M059J (cell line): ENCODE data around the gene PLA2G4B. TPM values are rescaled to one million over a fixed set of nuclear protein-coding genes. Genes with fewer than 3 reads are reported as not detected.

Source experiments
- DNase-seq: peaks from one replicate; pipeline ENCODE4 v3.0.0-alpha.2; 2012; ENCODE audit warnings: low read depth
- total RNA-seq: library from RNA; depleted of rRNA; stranded (reverse); fragments of >200 nt; shearing (Covaris generic); gene quantifications from 2 replicates; pipeline ENCODE4 v1.2.3, GENCODE V29; 2014

PLA2G4B gene
- total RNA-seq, 1 experiment from 2014 or later, result 0.84 TPM

DNA sequence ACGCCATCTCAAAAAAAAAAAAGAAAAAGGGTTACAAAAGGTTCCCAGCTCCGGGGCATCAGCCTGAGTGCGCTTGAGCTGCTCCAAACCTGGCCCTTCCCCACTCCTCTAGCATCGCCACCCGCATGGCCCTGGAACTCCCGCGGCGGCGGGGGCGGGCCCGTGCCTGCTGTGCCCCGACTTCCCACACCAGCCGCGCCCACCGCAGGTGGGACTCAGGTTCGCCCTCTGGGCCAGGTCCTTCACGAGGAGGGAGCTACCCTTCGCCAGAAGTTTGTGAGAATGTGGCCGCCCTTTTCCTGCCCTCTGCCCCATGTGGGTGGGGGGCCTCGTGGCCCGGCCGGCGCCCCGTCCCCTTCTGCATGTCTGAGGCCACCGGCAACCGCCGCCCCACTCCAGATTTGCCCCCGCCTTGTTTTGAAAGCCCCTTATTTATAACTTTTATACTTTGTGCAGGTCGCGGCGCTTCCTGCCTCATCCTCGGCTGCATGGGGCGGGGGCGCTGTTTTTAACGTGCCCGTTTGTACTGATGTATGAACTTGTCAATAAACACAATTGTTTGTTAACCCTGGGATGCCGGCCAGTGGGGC is 11.3 kb upstream of the PLA2G4B start:
- DNase-seq, result peak; percentile 26

DNA sequence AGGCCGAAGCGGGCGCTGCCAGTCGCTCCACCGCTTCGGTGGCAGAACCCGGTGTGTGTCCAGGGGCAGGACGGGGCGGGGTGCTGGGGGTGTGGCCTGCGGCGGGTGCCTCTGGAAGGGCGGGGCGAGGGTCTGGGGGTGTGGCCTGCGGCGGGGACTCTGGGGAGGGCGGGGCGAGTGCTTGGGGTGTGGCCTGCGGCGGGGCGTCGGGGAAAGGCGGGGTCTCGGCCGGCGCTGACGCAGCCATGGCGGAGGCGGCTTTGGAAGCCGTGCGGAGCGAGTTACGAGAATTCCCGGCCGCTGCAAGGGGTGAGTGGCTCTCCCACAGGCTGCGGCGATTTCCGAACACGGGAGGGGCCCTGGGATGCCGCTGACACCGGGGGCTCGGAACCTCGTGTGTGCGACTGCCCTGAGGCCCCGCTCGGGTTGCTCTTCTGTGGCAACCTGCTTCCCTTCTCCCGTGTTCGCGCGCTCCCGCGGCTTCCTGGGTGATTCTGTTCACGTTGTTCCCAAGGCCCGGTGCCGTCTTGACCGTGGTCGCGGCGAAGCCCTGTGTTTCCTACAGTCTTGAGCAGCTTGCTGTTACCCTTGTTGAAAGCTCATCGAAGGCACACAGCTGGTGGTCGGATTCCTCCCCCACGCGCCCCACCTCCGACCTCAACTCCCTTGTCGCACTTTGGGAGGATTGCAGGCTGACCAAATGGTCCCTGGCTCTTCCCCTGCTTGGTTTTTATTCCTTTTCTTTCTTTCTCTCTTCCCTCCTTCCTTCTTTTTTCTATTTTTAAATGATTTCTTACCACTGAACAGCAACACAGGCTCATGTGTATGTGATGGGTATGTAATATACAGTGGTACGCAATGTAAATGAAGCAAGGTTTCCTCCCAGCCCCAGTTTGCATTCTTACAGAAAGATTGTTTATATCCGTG is 10.5 kb upstream of the PLA2G4B start, which contains the start of gene JMJD7:
TSS of gene JMJD7 (plus strand) at position 213 of the 927 bp plus-strand sequence. CDS start at position 246, 33 bp downstream.
- DNase-seq, result peak; percentile 75

DNA sequence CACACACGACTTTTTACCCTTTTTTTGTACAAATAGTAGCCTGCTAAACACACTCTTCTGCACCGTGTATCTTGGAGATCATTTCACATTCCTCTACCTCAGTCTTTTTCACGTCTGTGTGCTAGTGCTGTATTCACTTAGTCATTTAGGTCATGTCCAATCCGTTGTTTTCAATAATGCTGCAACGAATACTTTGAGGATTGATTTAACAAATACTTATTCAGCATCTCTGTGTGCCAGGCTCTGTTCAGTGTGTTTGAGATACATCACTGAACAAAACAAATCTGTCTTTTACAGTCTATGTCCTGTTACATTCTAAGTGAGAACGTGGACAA is 9.9 kb upstream of the PLA2G4B start:
- no peak for DNase-seq

DNA sequence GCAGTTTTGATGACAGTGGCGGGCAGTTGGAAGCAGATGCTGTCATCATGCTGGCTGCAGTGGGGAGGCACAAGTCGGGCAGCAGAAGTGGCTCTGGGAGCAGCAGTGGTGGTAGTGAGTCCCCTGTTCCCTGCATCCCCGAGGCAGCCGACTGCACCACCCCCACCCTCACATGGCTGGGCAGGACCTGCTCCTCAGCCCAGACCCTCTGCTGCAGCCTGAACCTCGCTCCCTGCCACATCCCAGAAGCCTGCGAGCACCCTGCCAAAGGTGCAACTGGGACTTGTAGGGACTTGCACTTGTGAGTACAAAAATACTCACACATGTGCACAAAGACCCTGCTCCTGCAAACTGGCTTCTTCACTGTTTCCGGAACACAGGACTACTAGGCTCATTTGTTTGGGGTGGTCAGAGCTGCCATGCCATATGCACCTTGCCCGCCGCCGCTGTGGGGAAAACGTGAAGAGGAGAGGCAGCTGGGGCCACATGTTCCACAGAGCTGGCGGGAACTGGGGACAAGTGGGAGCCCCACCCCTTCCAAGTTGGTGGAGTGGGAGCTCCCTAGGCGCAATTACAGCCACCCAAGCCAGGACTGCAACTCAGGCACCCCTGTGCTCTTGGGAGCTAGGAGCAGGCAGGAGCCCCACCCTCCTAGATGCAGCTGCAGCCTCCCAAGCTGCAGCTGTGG is 8.5 kb upstream of the PLA2G4B start:
- no peak for DNase-seq

DNA sequence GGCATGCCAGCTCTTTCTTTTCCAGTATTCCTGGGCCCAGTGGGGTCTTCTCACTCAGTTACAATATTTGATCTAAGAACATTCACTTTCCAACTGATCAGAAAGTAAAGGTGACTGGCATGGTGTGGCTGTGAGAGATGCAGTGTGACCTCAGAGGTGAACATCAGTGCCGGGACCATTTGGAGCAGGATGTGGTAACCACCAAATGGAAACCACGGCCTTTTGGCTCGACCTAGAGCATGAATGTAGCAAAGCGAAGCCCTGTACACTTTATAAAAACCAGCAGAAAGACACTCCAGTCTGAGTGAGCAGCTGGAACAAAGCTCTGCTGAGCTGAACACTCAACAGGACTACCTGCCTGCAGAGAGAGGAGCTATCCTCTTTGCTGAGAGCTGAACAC is 7.4 kb upstream of the PLA2G4B start:
- DNase-seq, result peak; percentile 34

DNA sequence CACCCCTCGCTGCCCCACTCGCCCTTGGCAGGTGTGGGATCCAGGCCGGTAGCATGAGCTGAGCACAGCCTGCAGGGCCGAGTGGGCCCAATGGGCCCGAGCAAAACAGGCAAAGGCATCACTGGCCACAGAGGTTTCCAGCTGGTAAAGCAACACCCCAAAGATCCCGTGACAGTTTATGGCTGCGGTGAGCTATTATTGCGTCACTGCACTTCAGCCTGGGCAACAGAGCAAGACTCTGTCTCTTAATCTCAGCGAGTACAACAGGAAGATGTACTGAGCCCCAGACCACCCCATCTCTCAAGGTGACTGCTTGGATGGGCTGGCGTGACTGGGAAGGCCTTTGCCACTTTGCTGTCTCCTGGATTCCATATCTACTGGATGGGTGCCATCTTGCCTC is 6.4 kb upstream of the PLA2G4B start:
- no peak for DNase-seq

DNA sequence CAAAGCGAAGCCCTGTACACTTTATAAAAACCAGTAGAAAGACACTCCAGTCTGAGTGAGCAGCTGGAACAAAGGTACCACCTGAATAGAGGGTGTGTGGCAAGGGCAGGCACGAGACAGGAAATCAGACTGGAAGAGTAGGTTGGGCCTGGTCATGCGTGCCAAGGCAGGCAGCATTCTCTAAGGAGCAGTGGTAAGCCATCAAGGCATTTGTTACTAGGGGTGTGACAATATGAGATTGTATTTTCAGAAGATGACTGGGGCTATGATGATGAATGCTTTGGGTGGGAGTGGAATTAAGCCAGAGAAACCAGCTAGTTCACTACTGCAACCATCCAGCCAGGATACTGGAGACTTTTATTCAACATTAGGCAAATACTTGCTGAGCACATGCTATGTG is 5.8 kb upstream of the PLA2G4B start:
- DNase-seq, result no peak

DNA sequence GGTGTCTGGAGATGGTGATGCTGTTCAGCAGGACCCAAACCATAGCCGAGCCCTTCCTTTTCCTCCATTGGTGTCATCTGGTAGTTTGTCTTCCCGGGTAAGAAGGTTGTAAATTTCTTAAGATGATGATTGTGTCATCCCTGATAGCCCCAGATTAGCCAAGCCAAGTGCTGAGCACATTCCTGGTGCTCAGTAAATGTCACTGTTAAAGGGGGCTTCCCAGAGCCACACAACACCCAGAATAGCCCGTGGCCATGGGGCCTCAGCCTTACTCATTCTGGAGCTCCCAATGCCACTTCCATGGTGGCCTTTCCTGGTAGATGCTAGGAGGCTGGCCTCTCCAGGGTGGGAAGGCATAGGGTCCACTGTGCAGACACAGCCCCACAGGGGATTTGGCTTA is 4.6 kb upstream of the PLA2G4B start:
- no peak for DNase-seq

DNA sequence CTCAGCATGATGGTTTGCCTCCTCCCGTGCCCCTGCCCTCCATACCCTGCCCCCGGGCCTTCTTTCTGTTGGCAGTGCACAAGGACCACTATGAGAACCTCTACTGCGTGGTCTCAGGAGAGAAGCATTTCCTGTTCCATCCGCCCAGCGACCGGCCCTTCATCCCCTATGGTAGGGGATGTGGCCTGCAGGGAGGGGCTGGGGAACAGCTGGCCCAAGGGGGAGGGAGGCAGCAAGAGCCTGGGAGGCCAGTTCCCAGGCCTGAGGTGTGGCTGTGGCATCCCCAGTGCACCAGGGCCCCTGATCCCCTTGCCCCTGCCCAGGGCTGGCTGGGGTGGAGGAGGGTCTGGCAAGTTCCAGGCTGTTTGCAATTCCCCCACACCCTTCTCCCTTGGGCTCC is 2.6 kb upstream of the PLA2G4B start:
- no peak for DNase-seq

DNA sequence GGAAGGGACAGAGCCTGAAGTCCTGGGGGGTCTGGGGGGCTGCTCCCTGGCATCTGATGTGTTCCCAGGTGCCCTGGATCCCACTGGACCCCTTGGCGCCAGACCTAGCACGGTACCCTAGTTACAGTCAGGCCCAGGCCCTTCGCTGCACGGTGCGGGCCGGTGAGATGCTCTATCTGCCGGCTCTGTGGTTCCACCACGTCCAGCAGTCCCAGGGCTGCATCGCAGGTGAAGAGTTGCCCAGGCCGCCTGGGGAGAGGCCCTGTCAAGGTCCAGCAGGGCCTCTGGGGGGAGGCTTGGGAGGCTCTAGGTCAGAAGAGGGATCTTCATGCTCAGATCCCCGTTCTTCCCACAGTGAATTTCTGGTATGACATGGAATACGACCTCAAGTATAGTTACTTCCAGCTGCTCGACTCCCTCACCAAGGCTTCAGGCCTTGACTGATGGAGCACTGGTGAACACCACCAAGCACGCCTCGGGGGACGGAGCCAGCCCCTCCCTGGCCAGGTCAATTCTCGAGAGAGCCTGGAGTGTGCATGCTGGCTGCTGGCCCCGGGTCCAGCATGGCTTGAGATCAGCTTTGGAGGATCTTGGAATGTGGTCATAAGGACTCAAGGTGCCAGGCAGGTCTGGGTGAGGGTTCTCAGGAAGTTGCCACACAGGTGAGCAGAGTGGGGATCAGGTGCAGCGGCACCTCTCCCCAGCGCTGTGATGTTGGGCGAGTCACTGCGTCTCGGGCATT is 1.8 kb upstream of the PLA2G4B start:
- no peak for DNase-seq

DNA sequence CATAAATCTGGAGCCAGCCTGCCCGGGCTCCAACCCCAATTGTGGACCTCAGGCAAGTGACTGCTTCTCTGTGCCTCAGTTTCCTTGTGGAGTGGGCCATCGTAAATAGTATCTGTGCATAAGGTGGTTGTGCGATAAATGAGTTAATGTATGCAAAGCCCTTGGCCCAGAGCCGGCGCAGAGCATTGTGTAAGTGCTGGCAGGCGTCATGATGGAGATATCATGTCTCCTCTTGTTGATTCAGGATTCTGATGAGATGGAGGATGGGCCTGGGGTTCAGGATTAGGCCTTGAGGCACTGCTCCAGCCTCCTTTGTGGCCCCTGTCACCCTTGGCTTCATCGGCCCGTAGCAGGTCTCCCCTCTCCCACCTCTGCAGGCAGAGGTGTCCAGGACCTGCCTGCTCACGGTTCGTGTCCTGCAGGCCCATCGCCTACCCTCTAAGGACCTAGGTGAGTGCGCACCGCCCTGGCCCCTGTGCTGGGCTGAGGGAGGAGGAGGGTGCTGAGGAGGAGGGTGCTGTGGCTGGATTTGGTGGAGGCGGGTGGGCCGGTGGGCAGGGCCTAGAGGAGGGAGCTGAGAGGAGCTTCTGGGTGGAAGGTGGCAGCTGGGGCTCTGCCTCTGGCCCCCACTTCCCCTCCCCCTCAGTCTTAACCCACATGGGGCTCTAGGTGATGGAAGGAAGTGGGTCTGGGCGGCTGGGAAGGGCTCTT is 1.3 kb downstream of the PLA2G4B start:
- DNase-seq, result no peak

DNA sequence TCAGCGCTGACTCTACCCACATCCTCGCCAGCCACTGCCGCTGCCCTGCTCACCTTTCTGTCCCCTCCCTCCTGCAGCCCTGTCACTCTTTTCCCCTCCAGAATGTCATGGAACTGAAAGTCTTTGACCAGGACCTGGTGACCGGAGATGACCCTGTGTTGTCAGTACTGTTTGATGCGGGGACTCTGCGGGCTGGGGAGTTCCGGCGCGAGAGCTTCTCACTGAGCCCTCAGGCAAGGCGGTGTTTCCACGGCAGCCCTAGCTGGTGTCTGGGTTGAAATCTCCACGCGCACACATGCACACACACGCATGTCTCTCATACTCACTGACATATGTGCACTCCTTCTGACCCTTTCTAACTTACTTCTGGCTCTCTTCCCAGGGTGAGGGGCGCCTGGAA is 2.0 kb downstream of the PLA2G4B start:
- no peak for DNase-seq

DNA sequence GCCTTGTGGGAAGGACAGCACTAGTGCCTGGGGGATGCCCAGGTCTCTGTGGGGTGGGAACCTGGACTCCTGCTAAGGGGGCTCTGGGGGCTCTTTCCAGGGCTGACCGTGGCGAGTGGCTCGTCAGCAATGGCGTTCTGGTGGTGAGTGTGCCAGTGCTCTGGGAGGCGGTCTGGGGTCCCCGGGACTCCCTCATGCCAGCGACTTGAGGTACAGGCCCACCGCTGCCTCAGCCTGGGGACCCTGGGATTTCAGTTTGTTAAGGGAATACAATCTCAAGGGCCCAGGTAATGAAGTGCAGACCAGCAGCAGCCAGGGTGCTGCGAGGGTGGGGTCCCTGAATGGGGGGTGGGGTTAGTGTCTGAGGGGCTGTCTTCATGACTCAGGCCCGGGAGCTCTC is 2.5 kb downstream of the PLA2G4B start:
- no peak for DNase-seq

DNA sequence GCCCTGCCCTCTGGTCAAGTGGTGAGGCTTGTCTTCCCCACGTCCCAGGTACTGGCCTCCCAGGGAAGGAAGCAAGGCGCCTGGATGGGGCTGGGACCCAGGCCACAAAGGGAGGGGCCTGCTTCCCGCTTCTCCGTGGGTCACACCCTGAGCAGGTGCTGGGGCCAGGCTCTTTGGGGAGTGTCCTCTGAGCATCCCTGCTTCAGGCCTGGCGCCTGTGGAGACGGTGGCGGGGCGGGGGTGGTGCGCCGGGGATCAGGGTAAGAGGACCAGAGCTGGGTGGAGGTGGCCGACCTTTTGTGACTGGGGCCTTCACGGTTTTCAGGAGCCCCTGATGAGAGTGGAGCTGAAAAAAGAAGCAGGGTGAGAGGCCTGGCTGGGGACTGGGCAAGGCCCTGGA is 3.6 kb downstream of the PLA2G4B start:
- DNase-seq, result no peak

DNA sequence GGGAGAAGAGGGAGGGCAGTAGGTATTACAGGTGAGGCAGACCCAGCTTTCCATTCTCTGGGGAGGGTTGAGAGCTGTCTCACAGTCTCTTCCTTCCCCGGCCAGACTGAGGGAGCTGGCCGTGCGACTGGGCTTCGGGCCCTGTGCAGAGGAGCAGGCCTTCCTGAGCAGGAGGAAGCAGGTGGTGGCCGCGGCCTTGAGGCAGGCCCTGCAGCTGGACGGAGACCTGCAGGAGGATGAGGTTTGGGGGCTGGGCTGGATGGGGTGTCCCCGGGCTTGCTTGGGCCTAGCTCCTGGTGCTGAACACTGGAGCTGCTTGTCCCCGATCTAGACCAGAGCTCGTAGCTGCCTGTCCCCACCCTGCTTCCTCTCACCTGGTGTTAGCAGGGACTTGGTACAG is 4.9 kb downstream of the PLA2G4B start:
- DNase-seq, result no peak

DNA sequence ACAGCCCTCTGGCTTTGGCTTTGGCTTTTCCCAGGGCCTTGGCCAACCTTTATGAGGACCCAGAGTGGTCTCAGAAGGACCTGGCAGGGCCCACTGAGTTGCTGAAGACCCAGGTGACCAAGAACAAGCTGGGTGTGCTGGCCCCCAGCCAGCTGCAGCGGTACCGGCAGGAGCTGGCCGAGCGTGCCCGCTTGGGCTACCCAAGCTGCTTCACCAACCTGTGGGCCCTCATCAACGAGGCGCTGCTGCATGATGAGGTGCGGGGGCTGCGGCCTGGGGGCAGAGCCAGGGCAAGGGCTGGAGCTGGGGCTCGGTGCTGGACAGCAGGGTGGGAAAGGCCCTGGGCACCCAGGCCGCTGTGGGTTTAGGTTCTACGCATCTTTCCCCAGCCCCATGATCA is 6.2 kb downstream of the PLA2G4B start:
- DNase-seq, result no peak

DNA sequence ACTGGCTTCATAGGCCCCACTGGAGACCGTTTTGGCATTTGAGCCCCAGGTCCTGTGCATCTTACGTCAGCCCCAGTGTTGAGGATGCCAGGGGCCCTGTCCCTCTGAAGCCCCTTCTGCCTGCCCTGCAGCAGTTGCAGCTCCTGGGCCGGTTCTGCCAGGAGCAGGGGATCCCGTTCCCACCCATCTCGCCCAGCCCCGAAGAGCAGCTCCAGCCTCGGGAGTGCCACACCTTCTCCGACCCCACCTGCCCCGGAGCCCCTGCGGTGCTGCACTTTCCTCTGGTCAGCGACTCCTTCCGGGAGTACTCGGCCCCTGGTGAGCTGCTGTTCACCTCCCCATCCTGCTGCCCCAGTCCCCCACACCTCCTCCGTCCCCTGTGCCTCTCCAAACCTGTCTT is 8.6 kb downstream of the PLA2G4B start:
- DNase-seq, result no peak

DNA sequence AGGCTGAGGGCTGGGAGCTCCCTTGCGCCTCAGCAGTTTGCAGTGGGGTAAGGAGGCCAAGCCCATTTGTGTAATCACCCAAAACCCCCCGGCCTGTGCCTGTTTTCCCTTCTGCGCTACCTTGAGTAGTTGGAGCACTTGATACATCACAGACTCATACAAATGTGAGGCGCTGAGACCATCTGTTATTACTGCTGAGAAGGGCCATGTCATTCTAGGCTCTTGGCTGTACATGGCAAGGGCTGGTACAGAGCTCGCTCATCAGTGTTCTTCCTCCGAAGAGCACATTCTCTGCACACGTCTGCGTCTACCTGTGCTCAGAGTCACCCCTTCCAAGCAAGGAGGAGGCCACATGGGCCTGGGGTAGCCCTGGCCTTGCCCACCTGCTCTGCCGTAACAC is 9.3 kb downstream of the PLA2G4B start:
- DNase-seq, result no peak

DNA sequence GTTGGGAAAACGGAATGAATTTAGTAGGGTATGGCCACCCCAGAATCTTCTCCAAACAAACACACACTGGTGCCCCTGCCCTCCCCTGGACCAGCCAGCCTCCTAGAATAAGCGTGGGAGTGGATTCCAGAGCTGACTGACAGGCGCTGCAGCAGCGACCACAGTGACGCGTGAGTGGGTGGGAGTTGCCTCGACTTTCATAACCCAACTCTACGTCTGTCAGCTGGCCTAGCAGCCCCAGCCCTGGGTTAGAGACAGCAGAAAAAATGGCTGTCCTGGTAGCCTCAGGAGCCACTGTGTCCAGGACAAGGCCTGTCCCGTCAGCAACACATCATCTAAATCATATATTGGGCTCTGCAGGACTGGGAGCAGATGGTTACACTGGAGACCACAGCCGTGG is 10.0 kb downstream of the PLA2G4B start:
- DNase-seq, result no peak

DNA sequence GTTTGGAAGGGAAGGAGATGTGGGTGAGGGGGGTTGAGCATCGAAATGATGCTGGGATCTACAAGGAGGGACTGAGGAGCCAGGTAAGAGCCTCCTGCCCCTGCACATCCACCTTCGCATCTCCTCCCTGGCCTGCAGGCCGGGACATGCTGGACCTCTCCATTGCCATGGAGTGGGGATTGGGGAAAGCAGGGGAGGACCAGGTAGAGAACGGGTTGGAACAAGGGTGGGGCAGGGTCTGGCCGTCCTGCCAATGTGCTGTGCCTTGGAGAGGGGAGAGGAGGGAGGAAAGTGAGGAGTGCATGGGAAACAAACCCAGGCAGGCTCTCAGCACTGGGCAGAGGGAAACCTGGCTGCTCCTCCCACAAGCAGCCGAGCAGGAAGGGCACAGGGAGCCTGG is 10.6 kb downstream of the PLA2G4B start:
- no peak for DNase-seq

DNA sequence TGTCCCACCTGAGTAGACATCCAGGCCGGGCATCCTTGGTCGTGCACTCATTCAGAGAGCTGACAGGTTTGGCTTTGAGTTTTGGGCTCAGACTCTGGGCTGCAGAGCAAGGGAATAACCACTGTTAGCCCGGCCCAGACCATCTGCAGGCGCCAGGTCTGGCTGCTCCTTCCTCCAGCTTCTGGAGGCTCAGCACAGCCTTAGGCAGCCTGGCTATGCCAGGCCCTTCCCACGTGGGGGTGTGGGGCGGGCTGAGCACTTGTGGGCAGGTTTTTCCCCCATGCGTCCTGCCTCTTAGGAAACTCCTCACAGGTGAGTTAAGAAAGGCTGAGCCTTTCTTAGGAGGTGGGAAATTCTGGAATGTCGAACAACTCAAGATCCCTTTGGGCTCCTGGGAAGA is 11.2 kb downstream of the PLA2G4B start:
- DNase-seq, result no peak
